ENCODE results near the gene DCAF6. TPM values are rescaled to one million over a fixed set of nuclear protein-coding genes. Genes with fewer than 3 reads are reported as not detected.
"Not testable (repeated sequence)": the region's sequence is repeated elsewhere in the genome, so short reads cannot be mapped to it uniquely, and the experiment has no call there.

Gene DCAF6
- total RNA-seq, 1 donor from 2014 or later: 42.7 TPM

GRCh38 chr1:168050307-168050706 is 113.8 kb downstream of the DCAF6 start:
- no peak for TF ChIP-seq CTCF (IDR thresholded peaks at IDR 0.05; ENCODE audit: unreplicated experiment)
- H3K4me1 Mint-ChIP-seq (ENCODE audit: low read depth): no peaks in the 10 kb centered on the region
- no peak for DNase-seq (ENCODE audit: low spot score, unreplicated experiment)
- H3K27me3 Mint-ChIP-seq: no peaks in the 10 kb centered on the region
- H3K36me3 Mint-ChIP-seq (ENCODE audit: insufficient read depth): peaks cover 5% of the 10 kb centered on the region
- H3K27ac Mint-ChIP-seq: peak overlapping the region; percentile 29
- H3K4me3 Mint-ChIP-seq (ENCODE audit: low read depth): no peak overlapping the region
- no peaks in the 10 kb centered on the region for H3K9me3 Mint-ChIP-seq (ENCODE audit: low read depth)

- no peak for DNase-seq (ENCODE audit: low spot score, unreplicated experiment)
- no peaks in the 10 kb centered on the region for H3K4me1 Mint-ChIP-seq (ENCODE audit: low read depth)
- H3K9me3 Mint-ChIP-seq (ENCODE audit: low read depth): no peaks in the 10 kb centered on the region
- no peak overlapping the region for H3K4me3 Mint-ChIP-seq (ENCODE audit: low read depth)
- no peaks in the 10 kb centered on the region for H3K27me3 Mint-ChIP-seq
- no peak overlapping the region for H3K27ac Mint-ChIP-seq
- no peak for TF ChIP-seq CTCF (IDR thresholded peaks at IDR 0.05; ENCODE audit: unreplicated experiment)
- H3K36me3 Mint-ChIP-seq (ENCODE audit: insufficient read depth): peaks cover 4% of the 10 kb centered on the region
Observed at GRCh38 chr1:168050880-168051279, 114.4 kb downstream of the DCAF6 start.

GRCh38 chr1:168053681-168054080 is 117.2 kb downstream of the DCAF6 start:
- Mint-ChIP-seq H3K4me3 (ENCODE audit: low read depth) (no peak overlapping the region), H3K27ac (peak overlapping the region; percentile 29), H3K27me3 (no peaks in the 10 kb centered on the region), H3K9me3 (ENCODE audit: low read depth) (no peaks in the 10 kb centered on the region), H3K36me3 (ENCODE audit: insufficient read depth) (peaks cover 5% of the 10 kb centered on the region), H3K4me1 (ENCODE audit: low read depth) (no peaks in the 10 kb centered on the region)
- DNase-seq (ENCODE audit: low spot score, unreplicated experiment): no peak
- TF ChIP-seq CTCF (IDR thresholded peaks at IDR 0.05; ENCODE audit: unreplicated experiment): no peak

- Mint-ChIP-seq H3K4me1 (ENCODE audit: low read depth) (no peaks in the 10 kb centered on the region), H3K4me3 (ENCODE audit: low read depth) (no peak overlapping the region), H3K9me3 (ENCODE audit: low read depth) (no peaks in the 10 kb centered on the region), H3K27me3 (no peaks in the 10 kb centered on the region), H3K36me3 (ENCODE audit: insufficient read depth) (peaks cover 5% of the 10 kb centered on the region), H3K27ac (peak overlapping the region; percentile 29)
- DNase-seq (ENCODE audit: low spot score, unreplicated experiment): no peak
- TF ChIP-seq CTCF (IDR thresholded peaks at IDR 0.05; ENCODE audit: unreplicated experiment): no peak
Observed at GRCh38 chr1:168054117-168054516, 117.6 kb downstream of the DCAF6 start.

GRCh38 chr1:168056152-168056551 is 119.7 kb downstream of the DCAF6 start:
- H3K27me3 Mint-ChIP-seq; H3K36me3 Mint-ChIP-seq (ENCODE audit: insufficient read depth); H3K4me1 Mint-ChIP-seq (ENCODE audit: low read depth); DNase-seq (ENCODE audit: low spot score, unreplicated experiment); H3K4me3 Mint-ChIP-seq (ENCODE audit: low read depth); H3K27ac Mint-ChIP-seq; H3K9me3 Mint-ChIP-seq (ENCODE audit: low read depth): not testable (repeated sequence)

- no peak overlapping the region for H3K4me3 Mint-ChIP-seq (ENCODE audit: low read depth)
- no peaks in the 10 kb centered on the region for H3K4me1 Mint-ChIP-seq (ENCODE audit: low read depth)
- H3K36me3 Mint-ChIP-seq (ENCODE audit: insufficient read depth): peaks cover 4% of the 10 kb centered on the region
- no peaks in the 10 kb centered on the region for H3K27me3 Mint-ChIP-seq
- H3K27ac Mint-ChIP-seq: no peak overlapping the region
- no peak for DNase-seq (ENCODE audit: low spot score, unreplicated experiment)
- no peaks in the 10 kb centered on the region for H3K9me3 Mint-ChIP-seq (ENCODE audit: low read depth)
- no peak for TF ChIP-seq CTCF (IDR thresholded peaks at IDR 0.05; ENCODE audit: unreplicated experiment)
Observed at GRCh38 chr1:168057355-168057754, 120.9 kb downstream of the DCAF6 start.
